IPS DF 6.9 (cell line): Measurements from ENCODE around the gene GMCL2.

ENCODE experiments used
- DNase-seq: peaks from one replicate; pipeline ENCODE4 v3.0.0-alpha.2; 2013; ENCODE audit warnings: low read depth, low spot score
- H3K27ac ChIP-seq: one replicate; pipeline ENCODE4 v1.5.1; 2013; ENCODE audit warnings: low read length, control low read depth
- H3K27me3 ChIP-seq: 2 replicates; pipeline ENCODE4 v1.6.1; 2013; ENCODE audit warnings: mild to moderate bottlenecking, low read length; ENCODE audit not compliant: control insufficient read depth, insufficient read depth
- H3K36me3 ChIP-seq: 2 replicates; pipeline ENCODE4 v1.6.1; 2013; ENCODE audit warnings: low read length; ENCODE audit not compliant: control insufficient read depth, insufficient read depth
- H3K4me1 ChIP-seq: 2 replicates; pipeline ENCODE4 v1.6.1; 2013; ENCODE audit warnings: low read length; ENCODE audit not compliant: control insufficient read depth, insufficient read depth
- H3K4me3 ChIP-seq: 2 replicates; pipeline ENCODE4 v1.5.1; 2013; ENCODE audit warnings: mild to moderate bottlenecking, low read length
- H3K9me3 ChIP-seq: 2 replicates; pipeline ENCODE4 v1.6.1; 2013; ENCODE audit warnings: low read length, inconsistent platforms; ENCODE audit not compliant: control insufficient read depth, insufficient read depth
- WGBS: extraction: QIAGEN DNeasy Blood & Tissue Kit; methylation state at CpG from one replicate; pipeline ENCODE4 v1.1.7; 2013; ENCODE audit warnings: mixed read lengths, missing lambda C conversion rate; ENCODE audit not compliant: insufficient read length, insufficient coverage; 5-methylcytosine and 5-hydroxymethylcytosine counted together

The GMCL2 gene

DNA sequence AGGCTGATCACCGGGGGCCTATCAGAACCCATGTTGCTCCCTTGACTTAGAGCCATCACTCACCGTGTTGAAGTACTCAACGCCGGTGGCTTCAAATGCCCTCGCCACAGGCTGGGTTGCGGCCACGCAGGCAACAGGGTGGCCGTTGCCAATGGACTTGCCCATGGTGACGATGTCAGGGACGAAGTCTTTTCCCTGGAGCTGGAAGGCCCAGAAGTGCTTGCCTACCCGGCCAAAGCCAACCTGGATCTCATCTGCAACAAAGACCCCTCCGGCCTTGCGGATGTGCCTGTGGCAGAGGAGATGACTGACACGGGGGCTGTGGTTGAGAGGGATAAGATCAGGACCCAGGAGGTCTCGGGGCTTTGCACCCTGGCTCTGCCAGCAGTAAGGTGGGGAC is 35.1 kb upstream of the GMCL2 start:
- WGBS = no CpG with 5 or more reads among the region's 15 CpGs

GRCh38 chr5:178221853-178222252 is 34.7 kb upstream of the GMCL2 start:
- DNase-seq = no peak
- H3K27ac ChIP-seq = no peak overlapping the region
- WGBS = no CpG with 5 or more reads among the region's 5 CpGs
- H3K4me3 ChIP-seq = no peak overlapping the region
- peaks cover 6% of the 10 kb centered on the region for H3K4me1 ChIP-seq
- H3K9me3 ChIP-seq = no peaks in the 10 kb centered on the region
- H3K27me3 ChIP-seq = no peaks in the 10 kb centered on the region
- H3K36me3 ChIP-seq = peaks cover 11% of the 10 kb centered on the region

More for the DNA sequence above, 35.1 kb upstream of the GMCL2 start:
- no peaks in the 10 kb centered on the region for H3K9me3 ChIP-seq
- no peaks in the 10 kb centered on the region for H3K27me3 ChIP-seq
- H3K27ac ChIP-seq = no peak overlapping the region
- no peak overlapping the region for H3K4me3 ChIP-seq
- peaks cover 6% of the 10 kb centered on the region for H3K4me1 ChIP-seq
- no peak for DNase-seq
- peaks cover 11% of the 10 kb centered on the region for H3K36me3 ChIP-seq

DNA sequence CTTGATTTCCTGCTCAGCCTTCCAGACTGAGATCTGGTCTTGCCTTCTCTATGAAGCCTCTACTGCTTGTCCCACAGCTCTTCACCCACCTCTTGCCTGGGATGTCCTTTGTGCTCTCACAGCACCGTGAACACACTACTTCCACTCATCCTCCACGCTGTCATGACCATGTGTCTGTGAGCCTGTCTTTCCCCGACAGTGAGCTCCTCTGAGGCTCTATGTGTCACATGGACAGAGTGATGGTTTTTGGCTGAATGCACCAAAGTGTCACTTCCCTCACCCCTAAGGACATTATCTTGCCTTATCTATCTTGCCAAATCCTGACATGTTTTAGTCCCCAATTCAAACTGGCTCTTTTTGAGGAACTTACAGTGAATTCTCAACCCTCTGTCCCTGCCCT is 34.1 kb upstream of the GMCL2 start:
- H3K4me3 ChIP-seq = no peak overlapping the region
- no CpG with 5 or more reads among the region's 3 CpGs for WGBS
- H3K27ac ChIP-seq = no peak overlapping the region
- no peak for DNase-seq
- H3K36me3 ChIP-seq = peaks cover 11% of the 10 kb centered on the region
- no peaks in the 10 kb centered on the region for H3K9me3 ChIP-seq
- peaks cover 6% of the 10 kb centered on the region for H3K4me1 ChIP-seq
- H3K27me3 ChIP-seq = no peaks in the 10 kb centered on the region

GRCh38 chr5:178218827-178219226 is 31.7 kb upstream of the GMCL2 start:
- Histone ChIP-seq H3K9me3 (no peaks in the 10 kb centered on the region), H3K4me1 (peaks cover 3% of the 10 kb centered on the region; the same call in 1 of the 2 replicates), H3K4me3 (no peak overlapping the region), H3K27me3 (no peaks in the 10 kb centered on the region), H3K36me3 (peaks cover 21% of the 10 kb centered on the region), H3K27ac (no peak overlapping the region)
- WGBS = no CpG with 5 or more reads among the region's 3 CpGs
- DNase-seq = no peak

- Histone ChIP-seq H3K36me3 (peaks cover 21% of the 10 kb centered on the region), H3K27ac (no peak overlapping the region)
- WGBS = no CpG with 5 or more reads among the region's 5 CpGs
These were observed 31.1 kb upstream of the GMCL2 start for GRCh38 chr5:178218237-178218776.

GRCh38 chr5:178216779-178217178 is 29.6 kb upstream of the GMCL2 start:
- H3K9me3 ChIP-seq = no peaks in the 10 kb centered on the region
- WGBS = no CpG with 5 or more reads among the region's 3 CpGs
- H3K27me3 ChIP-seq = no peaks in the 10 kb centered on the region
- peaks cover 31% of the 10 kb centered on the region for H3K36me3 ChIP-seq
- no peak overlapping the region for H3K4me3 ChIP-seq
- 0 out of 2 replicates have a peak, but pooled peaks cover 2% of the 10 kb centered on the region for H3K4me1 ChIP-seq
- no peak for DNase-seq
- no peak overlapping the region for H3K27ac ChIP-seq

More at GRCh38 chr5:178218237-178218776, 31.1 kb upstream of the GMCL2 start:
- no peaks in the 10 kb centered on the region for H3K9me3 ChIP-seq
- DNase-seq = no peak
- no peak overlapping the region for H3K4me3 ChIP-seq
- 0 out of 2 replicates have a peak, but pooled peaks cover 2% of the 10 kb centered on the region for H3K4me1 ChIP-seq
- no peaks in the 10 kb centered on the region for H3K27me3 ChIP-seq

- H3K4me1 ChIP-seq = 0 out of 2 replicates have a peak, but pooled peaks cover 2% of the 10 kb centered on the region
- no peak overlapping the region for H3K4me3 ChIP-seq
- H3K27me3 ChIP-seq = no peaks in the 10 kb centered on the region
- no peaks in the 10 kb centered on the region for H3K9me3 ChIP-seq
- no peak overlapping the region for H3K27ac ChIP-seq
- DNase-seq = no peak
- H3K36me3 ChIP-seq = peaks cover 34% of the 10 kb centered on the region
- no CpG with 5 or more reads among the region's 5 CpGs for WGBS
These were observed 28.9 kb upstream of the GMCL2 start for GRCh38 chr5:178216088-178216534.

- DNase-seq = no peak
- peaks cover 38% of the 10 kb centered on the region for H3K36me3 ChIP-seq
- no CpG with 5 or more reads among the region's 13 CpGs for WGBS
- H3K27ac ChIP-seq = no peak overlapping the region
- H3K4me1 ChIP-seq = 0 out of 2 replicates have a peak, but pooled peaks cover 2% of the 10 kb centered on the region
- no peaks in the 10 kb centered on the region for H3K27me3 ChIP-seq
- H3K9me3 ChIP-seq = no peaks in the 10 kb centered on the region
- no peak overlapping the region for H3K4me3 ChIP-seq
These were observed 28.3 kb upstream of the GMCL2 start for GRCh38 chr5:178215280-178216002.

DNA sequence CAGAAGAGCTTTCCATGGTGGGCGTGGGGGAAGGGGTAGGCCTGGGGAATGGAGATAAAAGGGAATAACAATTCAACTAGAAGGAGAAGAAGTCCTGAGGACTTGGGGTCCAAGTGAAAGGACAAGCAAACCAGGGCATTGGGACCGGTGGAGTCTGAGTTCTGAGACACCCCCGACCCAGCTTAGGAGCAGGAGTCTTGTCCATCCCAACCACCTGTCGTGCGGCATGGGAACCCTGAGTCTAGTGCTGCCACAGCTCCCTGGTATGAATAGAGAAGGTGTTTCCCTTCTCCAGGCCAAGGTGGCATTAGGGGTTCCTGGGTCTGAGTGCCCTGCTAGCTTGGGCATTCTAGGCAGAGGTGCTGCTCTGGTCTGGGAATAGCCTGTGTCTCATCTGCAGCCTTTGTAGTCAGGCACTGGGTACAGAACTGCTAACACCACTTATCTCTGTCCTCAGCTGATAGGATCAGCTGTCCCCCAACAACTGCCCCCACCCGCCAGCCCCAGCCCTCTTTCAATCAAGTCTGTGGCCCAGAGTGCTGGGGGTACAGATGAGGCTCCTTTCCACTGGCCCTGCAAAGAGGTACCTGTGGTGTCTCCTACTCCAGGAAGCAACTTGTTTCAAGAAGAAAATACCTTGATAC is 27.1 kb upstream of the GMCL2 start:
- no peak for DNase-seq
- Histone ChIP-seq H3K27me3 (no peaks in the 10 kb centered on the region), H3K9me3 (no peaks in the 10 kb centered on the region), H3K4me3 (no peak overlapping the region), H3K27ac (no peak overlapping the region), H3K4me1 (0 out of 2 replicates have a peak, but pooled peaks cover 2% of the 10 kb centered on the region), H3K36me3 (peaks cover 49% of the 10 kb centered on the region)
- WGBS = no CpG with 5 or more reads among the region's 6 CpGs

- no CpG with 5 or more reads among the region's 8 CpGs for WGBS
- no peak overlapping the region for H3K27ac ChIP-seq
- peaks cover 2% of the 10 kb centered on the region; the same call in 1 of the 2 replicates for H3K4me1 ChIP-seq
- H3K9me3 ChIP-seq = no peaks in the 10 kb centered on the region
- H3K4me3 ChIP-seq = no peak overlapping the region
- peaks cover 55% of the 10 kb centered on the region for H3K36me3 ChIP-seq
- no peak for DNase-seq
- H3K27me3 ChIP-seq = no peaks in the 10 kb centered on the region
These were observed 26.6 kb upstream of the GMCL2 start for GRCh38 chr5:178213748-178214151.
